NOMO-1 treated with dmso at 0.1 percent for 144 hours (cell line): Measurements from ENCODE around the gene SCG3.

ENCODE experiments used
- DNase-seq: peaks from one replicate; lab custom pipeline; 2025; ENCODE audit not compliant: unreplicated experiment; lab: John Stamatoyannopoulos, UW

SCG3 gene

DNA sequence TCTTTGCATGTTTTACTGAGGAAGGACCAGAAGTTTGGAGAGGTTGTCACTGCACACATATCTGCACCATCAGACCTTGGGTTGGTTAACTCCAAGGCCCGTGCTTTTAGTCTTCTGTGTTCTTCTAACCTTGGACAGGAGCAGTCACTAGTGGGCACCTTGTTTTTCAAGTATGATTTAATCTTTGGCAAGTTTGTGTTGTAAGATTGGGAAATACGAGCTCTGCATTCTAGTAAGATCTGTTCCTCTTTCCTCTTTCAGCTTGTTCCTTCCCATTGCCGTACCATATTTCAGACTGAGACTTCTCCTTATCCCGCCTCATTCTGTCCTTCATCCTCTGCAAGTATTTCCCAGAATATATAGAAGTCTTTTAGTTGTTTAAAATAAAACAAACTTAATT lies 75.2 kb downstream of the SCG3 start:
- DNase-seq = peak; percentile 58

DNA sequence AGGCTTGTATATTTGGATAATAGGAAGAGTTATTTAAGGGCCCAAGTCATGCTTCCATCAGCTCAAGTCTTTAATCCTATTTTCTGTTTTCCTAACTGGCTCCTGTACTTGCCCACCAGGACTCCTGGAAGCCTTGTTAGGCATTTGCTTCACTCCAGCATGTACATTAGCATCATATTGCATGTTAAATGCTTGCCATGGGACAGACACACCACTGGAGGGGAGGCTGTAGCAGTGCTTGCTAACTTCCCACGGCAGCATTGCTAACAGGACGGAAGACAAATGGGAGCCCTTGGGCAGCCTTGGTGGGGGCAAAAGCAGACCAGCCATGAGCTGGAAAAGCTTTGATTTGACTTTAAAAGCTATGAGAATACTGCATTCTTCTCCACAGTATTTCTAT lies 76.1 kb downstream of the SCG3 start:
- no peak for DNase-seq

DNA sequence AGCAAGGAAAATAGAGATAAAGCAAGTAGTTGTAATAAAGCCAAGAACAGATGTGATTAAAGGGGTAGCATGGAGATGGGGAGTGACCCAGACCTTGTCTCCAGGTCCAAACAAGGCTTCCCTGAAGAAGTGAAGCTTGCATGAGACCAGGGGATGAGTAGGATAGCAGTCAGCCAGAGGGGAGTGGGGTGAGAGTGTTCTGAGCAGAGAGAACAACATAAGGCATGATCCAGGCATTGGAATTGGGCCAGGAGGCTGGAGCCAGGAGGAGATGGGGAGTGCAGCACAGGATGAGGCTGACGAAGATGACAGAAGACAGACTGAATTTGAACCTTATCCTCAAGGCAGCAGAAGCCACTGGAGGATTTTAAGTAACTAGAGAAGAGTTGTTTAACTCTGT lies 77.3 kb downstream of the SCG3 start:
- DNase-seq = no peak

DNA sequence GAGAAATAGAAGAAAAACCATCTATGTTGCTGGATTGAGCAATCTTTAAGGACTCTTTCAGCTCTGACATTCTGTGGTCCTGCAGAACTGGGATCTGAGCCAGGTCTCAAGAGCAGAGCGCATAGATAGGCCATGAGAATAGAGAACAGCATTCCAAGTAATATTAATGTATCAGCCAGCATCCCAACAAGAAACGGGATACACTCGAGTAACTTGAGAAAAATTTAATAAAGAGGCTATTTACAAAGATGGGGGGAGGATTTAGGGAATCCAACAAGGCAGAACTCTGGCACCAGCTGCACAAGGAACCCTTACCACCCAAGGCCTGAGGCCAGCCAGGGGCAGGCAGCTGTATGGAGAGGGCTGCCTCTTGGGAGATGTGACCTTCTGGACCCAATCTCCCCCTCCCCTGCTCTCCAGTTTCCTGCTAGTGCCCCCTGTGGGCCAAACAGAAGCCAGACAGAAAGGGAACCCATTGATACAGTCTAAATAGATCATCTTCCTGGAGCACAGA lies 78.3 kb downstream of the SCG3 start:
- no peak for DNase-seq

DNA sequence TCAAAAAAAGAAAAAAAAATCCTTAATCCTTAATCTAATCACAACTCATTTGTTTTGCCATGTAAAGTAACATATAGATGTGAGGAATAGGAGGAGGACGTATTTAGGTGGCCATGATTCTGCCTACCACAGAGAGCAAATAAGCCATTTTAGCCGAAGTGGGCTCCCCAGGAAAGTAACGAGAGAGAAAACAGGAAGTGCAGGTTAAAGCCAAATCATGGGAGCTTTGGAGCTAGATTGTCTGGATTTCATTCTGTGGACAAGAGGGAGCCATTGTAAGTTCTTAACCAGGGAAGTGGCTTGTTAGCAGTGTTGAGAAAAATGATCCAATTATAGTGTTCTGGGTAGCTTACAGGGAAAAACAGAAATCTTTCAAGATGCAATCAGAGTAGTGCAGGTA lies 79.5 kb downstream of the SCG3 start:
- no peak for DNase-seq

DNA sequence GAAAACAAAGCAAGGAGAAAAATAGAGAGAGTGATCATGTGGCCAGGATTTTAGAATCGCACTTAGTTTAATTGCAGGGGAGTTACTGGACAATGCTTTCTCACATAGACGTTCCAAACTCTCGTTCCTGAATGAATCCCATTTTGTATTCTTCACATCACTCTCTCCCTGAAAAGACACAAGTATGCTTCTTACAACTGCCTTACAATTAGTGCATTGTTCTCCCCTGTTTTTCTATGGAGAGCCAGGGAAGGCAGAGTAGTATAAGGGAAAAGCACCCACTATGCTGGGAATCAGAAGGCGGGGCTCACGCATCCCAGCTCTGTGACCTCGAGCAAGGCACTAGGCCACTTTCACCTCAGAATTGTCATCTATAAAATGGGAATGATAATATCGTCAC lies 84.4 kb downstream of the SCG3 start:
- no peak for DNase-seq

DNA sequence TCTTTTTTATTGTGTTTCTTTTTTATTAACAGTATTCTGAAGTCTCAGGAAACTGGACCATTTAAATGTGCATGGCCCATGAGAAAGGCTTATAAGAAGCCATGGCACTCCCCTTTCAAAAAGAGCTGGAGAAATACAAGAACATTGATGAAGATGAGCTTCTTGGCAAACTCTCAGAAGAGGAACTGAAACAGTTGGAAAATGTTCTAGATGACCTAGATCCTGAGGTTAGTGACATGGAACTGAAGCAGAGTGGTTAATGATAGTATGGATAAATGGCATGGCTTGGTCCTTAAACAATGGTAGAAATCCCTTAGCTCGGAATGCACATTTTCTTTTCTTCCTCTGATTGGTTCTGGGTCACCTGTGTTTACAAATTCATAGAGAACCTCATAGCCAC lies 85.0 kb downstream of the SCG3 start:
- no peak for DNase-seq

DNA sequence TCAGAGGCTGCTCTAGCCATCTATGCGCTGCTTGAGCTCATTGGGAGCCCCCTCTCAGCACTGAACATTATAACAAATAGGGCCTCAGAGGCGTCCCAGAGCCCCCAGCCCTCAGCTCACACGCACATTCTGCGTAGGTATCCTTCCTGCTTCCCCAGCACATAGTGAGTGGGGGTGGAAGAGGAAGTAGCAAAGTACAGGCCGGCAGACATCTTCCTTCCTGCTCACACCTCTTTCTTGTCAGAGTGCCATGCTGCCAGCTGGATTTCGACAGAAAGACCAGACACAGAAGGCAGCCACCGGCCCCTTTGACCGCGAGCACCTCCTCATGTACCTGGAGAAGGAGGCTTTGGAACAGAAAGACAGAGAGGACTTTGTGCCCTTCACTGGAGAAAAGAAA lies 86.7 kb downstream of the SCG3 start:
- DNase-seq = peak; percentile 45
